HCT116 (cell line): ENCODE data around the gene HAPSTR1. TPM values are rescaled to one million over a fixed set of nuclear protein-coding genes. Genes with fewer than 3 reads are reported as not detected.

Experiments
- ATAC-seq: fragments of 200-7000 bp; cut with Tn5 transposase; 2 replicates; pipeline ENCODE4 v1.9.1; 2020; ENCODE audit warnings: mild to moderate bottlenecking, moderate library complexity
- BruUV-seq: library from RNA; stranded (reverse); fragments of 400-500 nt; replicated peaks from 2 replicates; lab custom pipeline; 2021; lab: Mats Ljungman, UMichigan
- CTCF ChIA-PET: fragments of 300-600 bp; sonication (Branson Sonifier 250); formaldehyde crosslinking; loops from one replicate; lab custom pipeline; 2021; ENCODE audit warnings: antibody characterized with exemption; lab: Charles Lee
- POLR2A ChIA-PET: fragments of 300-600, 350-600 bp; sonication (Branson Sonifier 250); formaldehyde crosslinking; loops from one replicate; lab custom pipeline; 2021; ENCODE audit warnings: antibody characterized with exemption; lab: Charles Lee
- RAD21 ChIA-PET, 2 experiments: fragments of 300-600 bp; sonication (Branson Sonifier 250); formaldehyde crosslinking; loops; one replicate each; lab custom pipeline; 2023; ENCODE audit warnings: low total read pairs in 2 of 2; ENCODE audit not compliant: uncharacterized antibody in 2 of 2, unreplicated experiment in 2 of 2, low non-redundant PET in 1 of 2; lab: Charles Lee
- DNase-seq: peaks from one replicate; pipeline ENCODE4 v3.0.0-alpha.2; 2010; ENCODE audit warnings: low read depth, low spot score
- H2AFZ ChIP-seq: fragments of 200-600 bp; shearing (Covaris generic), sonication (generic); 2 replicates; pipeline ENCODE4 v1.6.1; 2017; ENCODE audit warnings: low read depth, mixed run types, mixed read lengths, antibody characterized with exemption, low read length; ENCODE audit not compliant: poor library complexity, severe bottlenecking
- H3K27ac ChIP-seq: 2 replicates; pipeline ENCODE4 v1.5.1; 2012; ENCODE audit warnings: low read depth, low read length
- H3K27me3 ChIP-seq: fragments of 200-600 bp; sonication (generic); 2 replicates; pipeline ENCODE4 v1.6.1; 2016; ENCODE audit warnings: mixed run types, low read length, mixed read lengths; ENCODE audit not compliant: insufficient read depth
- H3K36me3 ChIP-seq, 2 experiments: fragments of 200-500 bp in 1 of 2; fragments of 200-600 bp in 1 of 2; sonication (Bioruptor generic) in 1 of 2; sonication (generic) in 1 of 2; 2 replicates each; pipeline versions ENCODE4 v1.5.1 to v1.6.1; 2014 to 2016; ENCODE audit warnings: low read length in 2 of 2, inconsistent platforms in 1 of 2, mixed read lengths in 1 of 2, mixed run types in 1 of 2; ENCODE audit not compliant: insufficient read depth in 2 of 2, control insufficient read depth in 1 of 2
- H3K4me1 ChIP-seq, 2 experiments: fragments of 200-600 bp in 1 of 2; sonication (generic) in 1 of 2; 2 replicates each; pipeline versions ENCODE4 v1.5.1 to v1.6.1; 2012 to 2017; ENCODE audit warnings: low read length in 2 of 2, inconsistent platforms in 1 of 2, mild to moderate bottlenecking in 1 of 2, mixed read lengths in 1 of 2, mixed run types in 1 of 2, moderate library complexity in 1 of 2; ENCODE audit not compliant: insufficient read depth in 2 of 2, control insufficient read depth in 1 of 2
- H3K4me2 ChIP-seq: fragments of 200-600 bp; sonication (generic); 2 replicates; pipeline ENCODE4 v1.6.1; 2017; ENCODE audit warnings: mixed run types, low read length, mixed read lengths
- H3K4me3 ChIP-seq, 2 experiments: fragments of 200-600 bp in 1 of 2; sonication (generic) in 1 of 2; replicated peaks in 1 of 2; 2 replicates each; pipeline ENCODE4 v1.5.1; 2011 to 2016; ENCODE audit warnings: low read length in 2 of 2, control low read depth in 1 of 2, low read depth in 1 of 2, mild to moderate bottlenecking in 1 of 2, mixed read lengths in 1 of 2, mixed run types in 1 of 2
- H3K79me2 ChIP-seq: fragments of 200-600 bp; sonication (generic); 2 replicates; pipeline ENCODE4 v1.6.1; 2017; ENCODE audit warnings: mild to moderate bottlenecking, mixed run types, low read length, moderate library complexity, mixed read lengths; ENCODE audit not compliant: insufficient read depth
- H3K9ac ChIP-seq: fragments of 200-600 bp; sonication (generic); 2 replicates; pipeline ENCODE4 v1.6.1; 2016; ENCODE audit warnings: low read length, mixed read lengths
- H3K9me2 ChIP-seq: fragments of 200-600 bp; sonication (generic), shearing (Covaris generic); 2 replicates; pipeline ENCODE4 v1.6.1; 2017; ENCODE audit warnings: mixed run types, mild to moderate bottlenecking, moderate library complexity; ENCODE audit not compliant: insufficient read depth
- H3K9me3 ChIP-seq, 2 experiments: fragments of 200-500 bp in 1 of 2; fragments of 200-600 bp in 1 of 2; sonication (Bioruptor generic) in 1 of 2; sonication (generic) in 1 of 2; 2 replicates each; pipeline ENCODE4 v1.6.1; 2014 to 2017; ENCODE audit warnings: low read length in 2 of 2, mixed read lengths in 2 of 2, inconsistent platforms in 1 of 2, low read depth in 1 of 2, mild to moderate bottlenecking in 1 of 2, mixed run types in 1 of 2, moderate library complexity in 1 of 2; ENCODE audit not compliant: control insufficient read depth in 1 of 2, insufficient read depth in 1 of 2
- H4K20me1 ChIP-seq: fragments of 200-600 bp; sonication (generic), shearing (Covaris generic); 2 replicates; pipeline ENCODE4 v1.6.1; 2017; ENCODE audit warnings: mixed run types, mild to moderate bottlenecking, moderate library complexity; ENCODE audit not compliant: insufficient read depth
- EZH2phosphoT487 ChIP-seq: fragments of 200-600 bp; IDR thresholded peaks from 2 replicates; pipeline ENCODE4 v1.6.1; 2018; ENCODE audit warnings: antibody characterized with exemption, borderline replicate concordance
- JUND ChIP-seq: IDR thresholded peaks from 2 replicates; pipeline ENCODE4 v1.6.1; 2012
- MAX ChIP-seq: IDR thresholded peaks from 2 replicates; pipeline ENCODE4 v1.6.1; 2012
- RAD21 ChIP-seq: IDR thresholded peaks from 2 replicates; pipeline ENCODE4 v1.6.1; 2012; ENCODE audit warnings: low read depth, mild to moderate bottlenecking
- intact Hi-C: fragments of 100-400 bp; cut with micrococcal nuclease; formaldehyde crosslinking; loops from 2 replicates; pipeline ENCODE4 v1.10.0; 2022
- total RNA-seq: library from RNA; stranded (reverse); gene quantifications from one replicate; pipeline ENCODE4 v1.2.1, GENCODE V29; 2021; ENCODE audit not compliant: unreplicated experiment
- TF ChIP-seq, protein P1 (sequence below): IDR thresholded peaks from 2 replicates; pipeline ENCODE4 v1.6.1; 2011; ENCODE audit warnings: mild to moderate bottlenecking, low read length, moderate library complexity; ENCODE audit not compliant: insufficient replicate concordance; ENCODE audit errors: extremely low read depth

HAPSTR1 gene
- total RNA-seq, 1 experiment from 2014 or later: 54.9 TPM

- no peak for DNase-seq
- Histone ChIP-seq H3K9me2 (no peaks in the 10 kb centered on the region), H3K27me3 (no peaks in the 10 kb centered on the region), H3K36me3 (peaks cover 16 to 29% of the 10 kb centered on the region in 2 experiments; a peak in 3 of 4 replicates), H3K4me1 (peaks cover 25 to 64% of the 10 kb centered on the region in 2 experiments), H3K4me2 (peak overlapping the region; percentile 89), H4K20me1 (peaks cover 37% of the 10 kb centered on the region; the same call in 1 of the 2 replicates), H3K9me3 (no peaks in the 10 kb centered on the region), H3K27ac (peak overlapping the region; percentile 91), H3K4me3 (peak overlapping the region; percentile 66 to 92), H3K79me2 (peaks cover 63% of the 10 kb centered on the region), H3K9ac (peak overlapping the region; percentile 94), H2AFZ (no peak overlapping the region)
- POLR2A ChIA-PET: interaction anchor here (7.7 kb wide), 1 partner anchor 14 kb away, joined by 183 read pairs; no protein-coding TSS in a partner anchor
- intact Hi-C loops: no loop called here
- no peak for TF ChIP-seq JUND
- TF ChIP-seq, protein P1, sequence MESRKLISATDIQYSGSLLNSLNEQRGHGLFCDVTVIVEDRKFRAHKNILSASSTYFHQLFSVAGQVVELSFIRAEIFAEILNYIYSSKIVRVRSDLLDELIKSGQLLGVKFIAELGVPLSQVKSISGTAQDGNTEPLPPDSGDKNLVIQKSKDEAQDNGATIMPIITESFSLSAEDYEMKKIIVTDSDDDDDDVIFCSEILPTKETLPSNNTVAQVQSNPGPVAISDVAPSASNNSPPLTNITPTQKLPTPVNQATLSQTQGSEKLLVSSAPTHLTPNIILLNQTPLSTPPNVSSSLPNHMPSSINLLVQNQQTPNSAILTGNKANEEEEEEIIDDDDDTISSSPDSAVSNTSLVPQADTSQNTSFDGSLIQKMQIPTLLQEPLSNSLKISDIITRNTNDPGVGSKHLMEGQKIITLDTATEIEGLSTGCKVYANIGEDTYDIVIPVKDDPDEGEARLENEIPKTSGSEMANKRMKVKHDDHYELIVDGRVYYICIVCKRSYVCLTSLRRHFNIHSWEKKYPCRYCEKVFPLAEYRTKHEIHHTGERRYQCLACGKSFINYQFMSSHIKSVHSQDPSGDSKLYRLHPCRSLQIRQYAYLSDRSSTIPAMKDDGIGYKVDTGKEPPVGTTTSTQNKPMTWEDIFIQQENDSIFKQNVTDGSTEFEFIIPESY: no peak
- TF ChIP-seq EZH2phosphoT487: no peak
- no peak for TF ChIP-seq MAX
- no peak for TF ChIP-seq RAD21
- BruUV-seq: no TSS peak
- CTCF ChIA-PET: no interaction called here
- no peak for ATAC-seq
- RAD21 ChIA-PET: interaction anchor here in 1 of 2 experiments (0.6 kb wide), 1 partner anchor 17 kb away, joined by 3 read pairs; no protein-coding TSS in a partner anchor
Observed at GRCh38 chr16:9092978-9093344, 1.5 kb downstream of the HAPSTR1 start.
